ENCODE results near the gene PACSIN2. TPM values are rescaled to one million over a fixed set of nuclear protein-coding genes. Genes with fewer than 3 reads are reported as not detected.

PACSIN2 gene
- total RNA-seq, 1 donor from 2014 or later, result 48.9 TPM

DNA sequence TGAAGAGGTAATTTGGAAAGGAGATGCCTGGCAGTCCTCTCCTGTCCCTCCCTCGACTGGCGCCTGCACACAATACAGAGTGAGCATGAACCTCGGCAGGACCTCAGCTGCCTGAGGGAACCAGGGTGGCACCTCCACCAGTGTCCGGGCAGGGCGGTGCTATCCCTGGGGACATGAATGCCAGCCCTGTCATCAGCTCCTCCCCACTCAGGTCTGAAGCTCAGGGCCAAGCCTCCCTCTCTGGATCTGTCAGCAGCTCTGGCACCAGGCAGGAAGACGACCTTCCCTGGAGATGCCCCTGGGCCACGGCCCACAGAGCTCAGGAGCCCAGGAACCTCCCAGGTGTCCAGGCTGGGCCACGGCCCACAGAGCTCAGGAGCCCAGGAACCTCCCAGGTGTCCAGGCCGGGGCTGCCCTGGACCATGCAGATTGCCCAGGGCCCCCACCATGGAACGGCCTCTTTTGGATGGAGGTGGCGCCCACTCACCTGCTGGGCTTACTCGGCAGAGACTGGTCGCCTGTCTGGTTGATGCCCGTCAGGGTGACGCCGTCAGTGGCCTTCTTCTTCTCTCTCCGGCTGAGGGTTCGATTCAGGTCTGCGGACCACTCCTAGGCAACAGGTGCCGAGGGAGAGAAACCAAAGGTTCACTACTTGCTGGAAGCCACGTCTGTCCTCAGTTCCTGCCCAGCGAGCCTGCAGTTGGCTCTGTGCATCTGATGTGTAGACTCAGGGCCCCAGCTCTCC is 136.2 kb downstream of the PACSIN2 start:
- peaks cover 12% of the 10 kb centered on the region for H3K4me1 Mint-ChIP-seq
- intact Hi-C loops (cut with micrococcal nuclease), result no loop called here
- CTCF ChIA-PET, result interaction anchor here (0.6 to 1.0 kb wide), 2 partner anchors 11 to 1110 kb away, joined by 3 to 4 read pairs; no protein-coding TSS in a partner anchor
- H3K36me3 Mint-ChIP-seq (ENCODE audit: low read depth), result peaks cover 82% of the 10 kb centered on the region
- TF ChIP-seq, protein P1, sequence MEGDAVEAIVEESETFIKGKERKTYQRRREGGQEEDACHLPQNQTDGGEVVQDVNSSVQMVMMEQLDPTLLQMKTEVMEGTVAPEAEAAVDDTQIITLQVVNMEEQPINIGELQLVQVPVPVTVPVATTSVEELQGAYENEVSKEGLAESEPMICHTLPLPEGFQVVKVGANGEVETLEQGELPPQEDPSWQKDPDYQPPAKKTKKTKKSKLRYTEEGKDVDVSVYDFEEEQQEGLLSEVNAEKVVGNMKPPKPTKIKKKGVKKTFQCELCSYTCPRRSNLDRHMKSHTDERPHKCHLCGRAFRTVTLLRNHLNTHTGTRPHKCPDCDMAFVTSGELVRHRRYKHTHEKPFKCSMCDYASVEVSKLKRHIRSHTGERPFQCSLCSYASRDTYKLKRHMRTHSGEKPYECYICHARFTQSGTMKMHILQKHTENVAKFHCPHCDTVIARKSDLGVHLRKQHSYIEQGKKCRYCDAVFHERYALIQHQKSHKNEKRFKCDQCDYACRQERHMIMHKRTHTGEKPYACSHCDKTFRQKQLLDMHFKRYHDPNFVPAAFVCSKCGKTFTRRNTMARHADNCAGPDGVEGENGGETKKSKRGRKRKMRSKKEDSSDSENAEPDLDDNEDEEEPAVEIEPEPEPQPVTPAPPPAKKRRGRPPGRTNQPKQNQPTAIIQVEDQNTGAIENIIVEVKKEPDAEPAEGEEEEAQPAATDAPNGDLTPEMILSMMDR (IDR thresholded peaks at IDR 0.05), result no peak
- POLR2A ChIA-PET, result no interaction called here
- H3K9me3 Mint-ChIP-seq, result no peaks in the 10 kb centered on the region
- ATAC-seq (ENCODE audit: low read depth) (no peak), DNase-seq (no peak)
- no peaks in the 10 kb centered on the region for H3K27me3 Mint-ChIP-seq
- H3K27ac Mint-ChIP-seq, result no peak overlapping the region
- H3K4me3 Mint-ChIP-seq, result no peak overlapping the region

- CTCF ChIA-PET, result interaction anchor here (1.0 to 2.1 kb wide), 2 partner anchors 10 kb away, joined by 3 to 8 read pairs; no protein-coding TSS in a partner anchor
- H3K27me3 Mint-ChIP-seq, result no peaks in the 10 kb centered on the region
- H3K36me3 Mint-ChIP-seq (ENCODE audit: low read depth), result peaks cover 83% of the 10 kb centered on the region
- TF ChIP-seq, protein P1 (IDR thresholded peaks at IDR 0.05), result no peak
- DNase-seq, result no peak
- H3K4me3 Mint-ChIP-seq, result no peak overlapping the region
- intact Hi-C loops (cut with micrococcal nuclease), result no loop called here
- POLR2A ChIA-PET, result interaction anchor here (1.0 kb wide), 1 partner anchor 263 kb away, joined by 3 read pairs; the partner anchor contains the start of gene POLDIP3
- ATAC-seq (ENCODE audit: low read depth), result no peak
- H3K27ac Mint-ChIP-seq, result no peak overlapping the region
- H3K4me1 Mint-ChIP-seq, result peaks cover 10% of the 10 kb centered on the region
- no peaks in the 10 kb centered on the region for H3K9me3 Mint-ChIP-seq
These were observed 137.2 kb downstream of the PACSIN2 start for GRCh38 chr22:42877597-42878340.

GRCh38 chr22:42877158-42877557 is 137.8 kb downstream of the PACSIN2 start:
- H3K9me3 Mint-ChIP-seq, result no peaks in the 10 kb centered on the region
- H3K4me3 Mint-ChIP-seq, result no peak overlapping the region
- H3K4me1 Mint-ChIP-seq, result peaks cover 4% of the 10 kb centered on the region
- no peak overlapping the region for H3K27ac Mint-ChIP-seq
- ChIA-PET POLR2A (interaction anchor here (0.6 to 1.0 kb wide), 2 partner anchors 9 to 263 kb away, joined by 3 to 4 read pairs; partner anchors contain the start of gene POLDIP3), CTCF (interaction anchor here (2.1 kb wide), 1 partner anchor 10 kb away, joined by 8 read pairs; no protein-coding TSS in a partner anchor)
- intact Hi-C loops (cut with micrococcal nuclease), result no loop called here
- ATAC-seq (ENCODE audit: low read depth) (no peak), DNase-seq (no peak)
- TF ChIP-seq, protein P1 (IDR thresholded peaks at IDR 0.05), result no peak
- peaks cover 82% of the 10 kb centered on the region for H3K36me3 Mint-ChIP-seq (ENCODE audit: low read depth)
- H3K27me3 Mint-ChIP-seq, result no peaks in the 10 kb centered on the region

DNA sequence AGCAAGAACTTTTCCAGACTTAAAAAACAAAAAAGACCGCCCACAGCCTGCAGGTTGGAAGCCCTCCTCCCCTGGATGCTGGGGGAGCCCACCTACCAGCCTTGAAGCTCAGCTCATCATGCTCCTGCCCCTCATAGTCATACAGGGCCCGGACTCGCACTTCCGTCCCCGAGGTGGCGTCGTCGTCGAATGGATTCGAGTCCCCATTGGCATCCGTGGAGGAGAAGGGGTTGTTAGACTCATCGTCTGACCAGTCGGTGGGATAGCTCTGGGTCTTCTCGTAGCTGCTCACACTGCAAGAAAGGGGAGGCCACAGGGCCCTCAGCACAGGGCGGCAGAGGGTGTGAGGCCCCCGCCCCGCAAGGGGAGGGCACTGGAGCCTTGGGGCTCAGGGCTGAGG is 138.9 kb downstream of the PACSIN2 start:
- POLR2A ChIA-PET, result no interaction called here
- Mint-ChIP-seq H3K9me3 (no peaks in the 10 kb centered on the region), H3K27ac (no peak overlapping the region), H3K36me3 (ENCODE audit: low read depth) (peaks cover 81% of the 10 kb centered on the region), H3K4me1 (no peaks in the 10 kb centered on the region), H3K27me3 (no peaks in the 10 kb centered on the region), H3K4me3 (no peak overlapping the region)
- intact Hi-C loops (cut with micrococcal nuclease), result no loop called here
- ATAC-seq (ENCODE audit: low read depth) (no peak), DNase-seq (no peak)
- TF ChIP-seq, protein P1 (IDR thresholded peaks at IDR 0.05), result no peak
- CTCF ChIA-PET, result interaction anchor here (2.1 kb wide), 1 partner anchor 9 kb away, joined by 8 read pairs; no protein-coding TSS in a partner anchor

DNA sequence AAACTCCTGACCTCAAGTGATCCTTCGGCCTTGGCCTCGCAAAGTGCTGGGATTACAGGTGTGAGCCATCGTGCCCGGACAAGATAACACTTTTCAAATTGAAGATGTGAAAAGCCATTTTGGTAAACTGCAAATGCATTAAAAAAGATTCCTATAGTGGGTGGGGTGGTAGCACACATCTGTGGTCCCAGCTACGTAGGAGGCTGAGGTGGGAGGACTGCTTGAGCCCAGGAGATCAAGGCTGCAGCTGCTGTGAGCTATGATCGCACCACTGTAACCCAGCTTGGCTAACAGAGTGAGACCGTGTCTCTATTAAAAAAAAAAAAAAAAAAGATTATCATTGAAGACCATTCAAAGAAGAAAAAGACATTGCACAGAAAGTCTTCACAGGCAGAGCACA is 140.9 kb downstream of the PACSIN2 start:
- DNase-seq (no peak), ATAC-seq (ENCODE audit: low read depth) (no peak)
- ChIA-PET POLR2A (interaction anchor here (0.7 to 0.8 kb wide), 2 partner anchors 15 to 122 kb away, joined by 4 to 6 read pairs; no protein-coding TSS in a partner anchor), CTCF (no interaction called here)
- Mint-ChIP-seq H3K27me3 (no peaks in the 10 kb centered on the region), H3K4me1 (no peaks in the 10 kb centered on the region), H3K36me3 (ENCODE audit: low read depth) (peaks cover 79% of the 10 kb centered on the region), H3K4me3 (no peak overlapping the region), H3K27ac (no peak overlapping the region), H3K9me3 (no peaks in the 10 kb centered on the region)
- TF ChIP-seq, protein P1 (IDR thresholded peaks at IDR 0.05), result no peak
- intact Hi-C loops (cut with micrococcal nuclease), result no loop called here
